HG03060 (cell line): ENCODE measurements around the gene WNT5B.

Experiments used
- ATAC-seq: cut with Tn5 transposase; IDR thresholded peaks from one replicate; pipeline ENCODE4 v1.9.1; 2021; ENCODE audit warnings: low read depth, moderate number of reproducible peaks; ENCODE audit not compliant: unreplicated experiment

Gene WNT5B

DNA sequence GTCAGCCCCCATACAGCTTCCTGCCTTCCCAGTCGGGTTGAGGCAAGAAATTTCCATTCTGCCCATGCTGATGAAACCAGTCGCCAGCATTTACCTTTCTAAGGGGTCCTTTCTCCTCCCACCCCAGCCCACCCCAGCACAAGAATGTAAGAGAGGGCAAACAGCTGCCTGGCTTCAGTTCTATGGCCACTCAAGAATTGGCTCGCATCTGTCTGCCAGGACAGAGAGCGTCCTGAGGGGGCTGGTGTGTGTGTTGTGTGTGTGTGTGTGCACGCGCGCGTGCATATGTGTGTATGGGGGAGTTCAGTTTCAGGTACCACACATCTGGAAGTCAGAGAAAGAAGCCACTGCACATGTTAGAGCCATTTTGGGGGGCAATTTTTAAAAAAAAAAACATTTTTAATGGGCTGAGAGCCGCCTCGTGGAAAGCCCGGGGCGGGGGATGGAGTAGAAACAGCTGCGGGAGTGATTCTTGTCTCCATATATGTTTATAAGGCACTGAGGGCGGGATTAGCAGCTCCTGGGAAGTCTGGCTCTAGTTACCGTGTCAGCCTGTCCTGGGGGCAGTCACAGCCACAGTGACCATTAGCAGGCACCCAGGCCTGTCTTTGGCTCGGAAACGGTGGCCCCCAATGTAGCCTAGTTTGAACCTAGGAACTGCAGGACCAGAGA, at the start of gene WNT5B:
Gene WNT5B, plus strand, starts transcription at position 566 of the 672 bp plus-strand sequence. CDS start 2,124 bp downstream, outside the sequence.
- ATAC-seq = no peak

DNA sequence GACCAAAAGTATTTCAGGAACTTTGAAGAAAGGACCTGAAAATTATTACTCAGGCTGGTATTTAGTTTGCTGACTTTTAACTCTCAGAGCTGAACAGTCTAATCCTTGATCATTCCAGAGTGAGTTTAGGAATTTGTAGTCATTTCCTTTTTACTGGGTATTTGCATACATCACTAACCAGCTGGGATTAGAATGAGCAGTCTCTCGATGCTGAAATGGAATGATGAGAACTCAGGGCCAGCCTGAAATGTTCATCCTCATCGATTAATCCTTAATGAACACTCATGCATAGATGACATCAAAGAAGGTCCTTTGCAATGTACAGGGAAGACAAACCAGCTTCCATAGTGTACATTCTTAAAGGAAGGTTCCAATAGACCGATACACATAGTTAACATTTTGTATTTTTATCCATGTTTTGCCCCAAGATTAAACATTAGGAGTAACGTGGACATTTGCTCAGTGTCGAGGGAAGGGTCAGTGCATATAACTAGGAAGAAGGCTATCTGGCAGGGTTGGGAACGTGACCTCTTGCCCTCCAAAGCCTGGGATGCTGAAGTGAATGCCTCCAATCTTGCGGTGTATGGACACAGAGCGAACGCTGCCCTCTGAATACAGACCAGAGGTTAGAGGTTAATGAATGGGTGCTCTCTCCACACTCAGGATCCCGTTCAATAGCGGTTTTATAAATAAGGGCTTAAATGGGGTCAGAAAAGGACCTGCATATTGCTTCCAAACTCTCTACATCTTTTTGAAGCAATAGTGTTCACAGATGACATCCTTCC, 49.2 kb upstream of the WNT5B start:
- ATAC-seq = no peak

DNA sequence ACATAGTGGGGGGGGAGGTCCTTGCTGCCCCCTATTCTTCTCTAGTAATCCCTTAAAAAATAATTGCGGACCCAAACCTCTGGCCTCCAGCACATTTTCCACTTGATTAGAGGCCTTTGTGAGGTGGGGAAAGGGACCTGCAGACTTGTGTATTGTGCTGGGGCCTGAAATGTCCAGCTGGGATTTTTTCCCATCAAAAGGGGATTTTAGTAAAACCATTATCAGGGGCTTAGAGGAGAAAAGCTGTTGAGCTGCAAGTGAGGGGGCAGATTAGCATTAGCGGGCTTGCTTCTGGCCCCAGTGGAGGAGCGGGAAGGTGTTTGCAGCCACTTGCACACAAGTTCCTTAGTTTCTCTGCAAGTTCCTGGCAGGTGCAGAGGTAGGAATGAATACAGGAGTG, 48.5 kb upstream of the WNT5B start:
- no peak for ATAC-seq

DNA sequence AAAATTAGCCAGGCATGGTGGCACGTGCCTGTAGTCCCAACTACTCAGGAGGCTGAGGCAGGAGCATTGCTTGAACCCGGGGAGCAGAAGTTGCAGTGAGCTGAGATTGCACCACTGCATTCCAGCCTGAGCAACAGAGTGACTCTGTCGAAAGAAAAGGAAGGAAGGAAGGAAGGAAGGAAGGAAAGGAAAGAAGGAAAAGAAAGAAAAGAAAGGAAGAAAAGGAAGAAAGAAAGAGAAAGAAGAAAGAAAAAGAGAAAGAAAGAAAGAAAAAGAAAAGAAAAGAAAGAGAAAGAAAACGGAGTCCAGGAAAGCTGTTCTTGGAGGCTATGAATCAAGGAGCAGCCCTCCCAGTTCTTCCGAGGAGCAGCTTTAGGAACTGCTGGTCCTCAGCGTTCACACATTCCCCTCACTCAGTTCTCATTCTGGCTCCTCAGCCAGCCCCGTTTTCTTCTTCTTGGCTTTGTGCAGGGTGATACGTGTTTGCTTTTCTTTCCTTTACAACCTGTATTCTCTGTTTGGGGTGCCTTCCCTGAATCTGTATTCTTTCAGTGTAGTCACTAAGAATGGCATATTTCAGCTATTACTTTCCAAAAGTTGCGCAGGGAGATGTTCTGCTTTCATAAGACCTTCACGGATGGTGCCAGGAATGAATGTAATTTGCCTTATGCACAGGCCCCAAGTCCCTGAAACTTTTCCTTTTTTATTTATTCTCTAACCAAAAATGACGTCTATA, 46.9 kb upstream of the WNT5B start:
- ATAC-seq = no peak

DNA sequence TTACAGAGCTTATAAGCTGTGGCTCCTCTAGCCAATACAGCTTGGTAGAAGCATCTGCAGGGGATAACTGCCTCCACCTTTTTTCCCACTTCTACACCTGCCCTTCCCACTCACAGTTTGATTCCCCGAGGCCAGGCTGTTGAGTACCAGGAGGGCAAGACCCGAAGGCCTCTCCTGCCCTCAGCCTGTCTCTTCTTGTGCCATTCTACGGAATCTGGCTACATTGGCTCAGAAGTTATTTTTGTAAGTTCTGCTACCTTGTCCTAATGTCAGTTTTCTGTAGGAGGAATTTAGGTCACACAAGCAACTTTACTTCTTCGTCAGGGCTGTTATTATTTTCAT, 46.4 kb upstream of the WNT5B start:
- ATAC-seq = no peak

DNA sequence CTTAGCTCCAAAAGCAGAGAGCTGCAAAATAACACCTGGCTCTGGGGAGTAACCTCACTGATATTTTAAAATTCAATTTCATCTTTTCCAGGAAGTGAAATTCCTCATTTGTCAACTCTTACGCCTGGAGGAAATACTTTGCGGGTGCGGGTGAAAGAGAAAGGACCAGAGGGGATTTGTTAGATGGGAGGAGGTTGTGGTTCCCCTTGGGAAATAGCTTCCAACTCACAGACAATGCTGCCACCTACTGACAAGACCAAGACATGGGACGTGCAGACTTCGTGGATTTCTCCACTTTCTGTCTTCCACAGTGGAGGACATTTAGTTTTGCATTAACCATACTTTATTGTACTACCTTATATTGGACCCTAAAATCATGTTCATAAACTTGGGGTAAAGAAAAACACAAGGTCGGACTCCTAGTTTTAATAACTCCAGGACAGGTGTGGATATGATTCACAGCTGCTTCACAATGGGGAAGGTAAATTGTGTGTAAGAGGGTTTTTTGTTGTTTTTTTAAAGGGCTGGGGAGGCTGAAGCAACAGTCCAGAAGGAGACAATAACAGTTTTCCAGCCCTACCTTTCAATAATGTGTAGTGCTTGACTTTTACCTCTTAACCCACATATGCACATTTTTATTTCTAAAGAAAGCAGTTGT, 45.5 kb upstream of the WNT5B start:
- no peak for ATAC-seq

DNA sequence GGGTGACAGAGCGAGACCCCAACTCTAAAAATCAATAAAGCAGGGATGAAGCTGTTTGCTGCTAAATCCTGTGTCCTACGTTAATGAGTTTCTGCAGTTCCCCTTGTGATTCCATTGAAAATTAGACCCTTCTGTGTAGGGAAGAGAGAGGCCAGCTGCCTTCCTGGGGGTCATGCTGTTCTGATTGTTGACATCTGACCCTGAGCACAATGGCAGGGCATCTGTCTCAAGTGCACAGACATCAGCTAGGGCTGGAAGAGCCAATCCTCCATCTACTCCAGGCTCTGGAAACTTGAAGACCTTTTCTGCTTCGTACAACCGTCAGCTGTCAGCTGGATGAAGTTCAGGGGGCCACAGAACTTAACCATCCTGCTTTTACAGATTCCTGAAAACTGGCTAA, 44.7 kb upstream of the WNT5B start:
- ATAC-seq = no peak

DNA sequence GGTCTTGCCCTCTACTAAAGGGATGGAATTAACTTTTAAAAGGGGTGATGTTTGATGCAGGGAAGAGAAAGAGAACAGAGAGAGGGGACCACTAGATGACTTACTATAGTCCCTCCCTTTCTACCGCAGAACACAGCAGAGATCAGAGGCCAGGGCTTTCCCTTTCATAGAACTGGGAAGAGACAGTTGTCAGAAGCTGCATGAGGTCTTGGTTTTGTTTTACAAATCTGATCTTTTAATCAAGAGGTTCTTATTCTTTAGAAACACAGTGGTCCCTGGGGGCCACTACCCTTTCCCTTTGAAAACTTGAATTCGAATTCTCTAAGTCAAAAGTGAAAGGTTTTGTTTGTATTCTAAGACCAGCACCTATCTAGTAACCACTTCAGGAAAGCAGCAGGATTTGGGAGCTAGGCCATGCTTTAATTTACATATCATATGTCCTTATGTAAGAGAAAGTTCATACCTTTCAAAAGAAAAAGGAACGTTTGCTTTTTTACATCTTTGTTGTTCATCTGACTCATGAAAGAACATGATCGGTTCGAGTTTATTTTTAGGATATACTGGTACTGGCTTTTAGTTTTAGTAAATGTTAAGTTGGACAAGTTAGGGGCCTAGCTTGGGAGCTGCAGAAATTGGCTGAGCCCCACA, 41.0 kb upstream of the WNT5B start:
- no peak for ATAC-seq

DNA sequence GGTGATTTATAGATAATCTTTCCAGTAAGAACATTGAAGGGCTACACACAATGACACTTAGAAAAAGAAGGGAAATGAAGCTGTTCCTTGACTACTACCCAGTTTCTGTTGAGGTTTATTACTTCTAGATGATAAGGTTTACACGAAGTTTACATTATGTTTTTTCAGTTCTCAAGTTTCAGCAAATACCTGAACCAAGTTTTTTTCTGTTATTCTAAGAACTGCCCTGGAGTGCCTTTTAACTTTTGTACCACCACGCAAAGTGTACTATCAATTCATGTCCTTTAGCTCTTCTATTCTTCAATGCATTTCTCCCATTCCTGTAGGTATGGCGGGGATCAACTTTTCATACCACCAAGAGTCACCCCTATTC, 40.5 kb upstream of the WNT5B start:
- no peak for ATAC-seq

DNA sequence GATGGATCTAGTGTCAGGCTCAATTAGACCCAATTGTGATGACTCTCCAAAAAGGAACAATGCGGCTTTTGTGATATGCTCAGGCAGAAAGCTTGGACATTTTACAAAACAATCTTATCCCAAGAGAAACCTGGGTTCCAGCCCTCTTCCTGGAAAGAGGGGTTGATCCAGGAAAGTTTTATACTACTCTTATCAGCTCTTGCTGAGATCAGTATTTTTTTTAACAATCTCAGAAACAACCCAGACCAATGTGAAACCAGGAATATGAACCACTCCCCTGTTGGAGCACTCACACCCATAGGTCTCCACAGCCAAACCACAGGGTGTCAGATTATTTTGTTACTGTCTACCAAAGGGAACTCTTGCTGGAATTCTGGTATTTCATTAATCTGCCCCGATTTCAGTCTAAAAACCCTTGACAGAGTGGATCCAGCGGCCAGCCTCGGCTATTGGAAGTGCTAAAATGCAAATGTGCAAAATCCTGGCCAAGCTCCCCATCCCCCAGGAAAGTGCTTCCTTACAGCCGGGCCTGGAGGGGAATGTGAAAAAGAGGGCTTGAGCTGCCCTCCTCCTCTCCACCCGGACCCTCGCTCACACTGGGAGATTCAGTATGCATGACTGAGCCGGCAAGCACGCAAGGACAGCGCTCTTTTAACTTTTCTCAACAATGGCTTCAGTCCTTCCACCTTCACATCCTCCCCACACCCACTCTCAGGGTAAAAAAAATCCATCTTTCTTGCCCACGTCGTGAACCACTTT, 38.6 kb upstream of the WNT5B start:
- ATAC-seq = no peak

DNA sequence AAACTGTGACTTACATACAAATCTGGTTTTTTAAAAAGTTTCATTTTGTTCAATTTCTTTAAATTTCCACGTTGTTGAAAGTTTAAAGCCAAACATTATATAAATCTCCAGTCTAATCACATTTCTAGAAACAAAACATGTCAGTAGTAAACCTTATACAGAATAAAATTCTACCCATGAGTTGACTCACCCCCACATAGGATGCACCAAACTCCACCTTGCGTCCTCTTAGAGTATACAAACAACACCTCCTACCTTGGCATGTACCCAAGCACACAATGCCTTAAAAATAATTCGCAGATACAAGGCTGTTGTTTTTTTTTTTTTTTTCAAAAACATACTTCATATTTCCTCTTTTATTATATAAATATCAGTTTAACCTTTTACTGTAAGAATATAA, 38.0 kb upstream of the WNT5B start:
- ATAC-seq = no peak

DNA sequence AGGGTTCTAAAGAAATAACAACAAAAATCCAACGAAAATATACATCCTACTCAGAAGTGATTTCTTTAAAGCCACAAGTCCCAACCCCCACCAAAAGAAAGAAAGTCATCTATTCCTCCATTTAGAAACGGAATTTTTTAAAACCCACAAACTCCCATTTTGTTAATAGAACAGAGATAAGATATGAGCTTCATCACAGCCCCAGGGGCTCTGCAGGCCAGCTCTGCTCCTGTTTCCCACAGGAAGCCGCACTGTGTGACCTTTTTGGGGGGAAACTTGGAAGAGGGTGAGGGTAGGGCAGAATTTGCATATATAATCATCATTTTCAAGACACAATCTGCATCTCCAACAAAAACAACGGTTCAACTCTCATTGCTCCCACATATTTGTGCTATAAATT, 37.5 kb upstream of the WNT5B start:
- no peak for ATAC-seq

DNA sequence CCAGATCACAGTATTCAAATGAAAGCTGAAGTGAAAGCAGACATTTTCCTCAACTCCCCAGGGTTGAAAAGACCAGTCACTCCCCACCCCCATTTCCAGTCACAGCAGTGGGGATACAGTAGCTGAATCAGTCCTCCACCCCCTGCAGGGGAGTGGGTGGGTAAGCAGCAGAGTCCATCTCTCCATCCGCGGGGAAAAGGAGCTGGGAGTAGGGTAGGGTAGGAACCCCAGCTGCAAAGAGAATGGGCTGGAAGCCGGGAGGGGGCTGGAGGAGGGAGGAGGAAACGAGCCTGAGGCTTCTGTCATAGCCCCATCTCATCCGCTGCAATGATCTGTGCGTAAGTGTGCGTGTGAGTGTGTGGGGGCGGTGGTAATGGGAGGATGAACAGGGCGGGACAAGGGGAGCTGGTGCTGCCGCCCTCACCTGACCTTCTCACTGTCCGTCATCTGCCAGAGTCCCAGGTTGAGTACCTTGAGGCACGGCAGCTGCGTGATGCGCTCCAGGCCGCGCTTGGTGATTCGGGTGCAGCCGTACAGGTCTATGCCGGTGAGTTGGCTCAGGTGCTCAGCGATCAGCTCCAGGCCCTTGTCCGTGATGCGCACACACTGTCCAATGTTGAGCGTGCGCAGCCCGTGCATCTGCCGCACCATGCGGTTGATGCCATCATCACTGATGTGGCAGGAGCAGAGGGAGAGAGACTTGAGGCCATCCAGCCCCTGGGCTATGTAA, 36.4 kb upstream of the WNT5B start:
- ATAC-seq = no peak

DNA sequence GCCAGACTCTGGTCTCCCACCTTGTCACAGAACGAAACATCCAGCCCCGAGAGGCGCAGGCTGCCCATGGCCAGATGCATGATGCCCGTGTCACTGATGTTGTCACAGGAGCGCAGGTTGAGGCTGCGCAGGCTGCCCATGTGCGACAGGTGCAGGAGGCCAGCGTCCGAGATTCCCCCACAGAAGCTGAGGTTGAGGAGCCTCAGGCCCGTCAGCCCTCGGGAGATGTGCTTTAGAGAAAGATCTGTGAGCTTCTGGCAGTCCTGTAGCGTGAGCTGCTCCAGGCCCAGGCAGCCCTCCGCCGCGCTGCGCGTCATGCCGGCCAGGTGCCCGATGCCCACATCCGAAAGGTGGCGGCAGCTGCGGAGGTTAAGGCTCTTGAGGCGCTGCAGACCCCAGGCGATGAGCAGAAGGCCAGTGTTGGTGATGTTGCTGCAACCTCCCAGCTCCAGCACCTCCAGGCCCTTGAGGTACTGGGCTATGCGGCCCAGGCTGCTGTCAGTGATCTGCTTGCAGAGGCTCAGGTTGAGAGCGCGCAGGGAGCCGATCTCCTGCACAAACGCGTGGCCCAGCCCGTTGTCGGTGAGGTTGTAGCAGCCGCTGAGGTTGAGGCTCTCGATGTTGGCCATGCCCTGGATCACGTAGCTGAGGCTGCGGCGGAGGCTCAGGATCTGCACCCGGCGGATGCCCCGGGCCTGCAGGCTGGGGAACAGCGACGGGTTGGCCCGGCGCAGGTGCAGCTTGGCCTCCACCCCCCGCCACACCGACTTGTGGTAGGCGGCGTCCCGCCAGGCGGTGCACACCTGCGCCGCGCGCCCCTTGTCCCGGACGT, 35.6 kb upstream of the WNT5B start:
- ATAC-seq = no peak

DNA sequence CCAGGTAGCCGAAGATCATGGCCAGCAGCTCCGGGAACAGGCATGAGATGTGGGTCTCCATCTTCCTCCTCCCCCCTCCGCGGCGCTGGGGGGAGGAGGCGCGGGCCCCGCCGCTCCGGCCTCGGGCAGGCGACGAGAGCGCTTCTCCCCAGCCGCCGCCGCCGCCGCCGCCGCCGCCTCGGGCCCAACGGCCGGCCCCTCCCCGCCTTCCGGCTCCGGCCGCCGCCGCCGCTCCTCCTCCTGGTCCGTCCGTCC, 35.1 kb upstream of the WNT5B start:
- ATAC-seq = peak; percentile 6

DNA sequence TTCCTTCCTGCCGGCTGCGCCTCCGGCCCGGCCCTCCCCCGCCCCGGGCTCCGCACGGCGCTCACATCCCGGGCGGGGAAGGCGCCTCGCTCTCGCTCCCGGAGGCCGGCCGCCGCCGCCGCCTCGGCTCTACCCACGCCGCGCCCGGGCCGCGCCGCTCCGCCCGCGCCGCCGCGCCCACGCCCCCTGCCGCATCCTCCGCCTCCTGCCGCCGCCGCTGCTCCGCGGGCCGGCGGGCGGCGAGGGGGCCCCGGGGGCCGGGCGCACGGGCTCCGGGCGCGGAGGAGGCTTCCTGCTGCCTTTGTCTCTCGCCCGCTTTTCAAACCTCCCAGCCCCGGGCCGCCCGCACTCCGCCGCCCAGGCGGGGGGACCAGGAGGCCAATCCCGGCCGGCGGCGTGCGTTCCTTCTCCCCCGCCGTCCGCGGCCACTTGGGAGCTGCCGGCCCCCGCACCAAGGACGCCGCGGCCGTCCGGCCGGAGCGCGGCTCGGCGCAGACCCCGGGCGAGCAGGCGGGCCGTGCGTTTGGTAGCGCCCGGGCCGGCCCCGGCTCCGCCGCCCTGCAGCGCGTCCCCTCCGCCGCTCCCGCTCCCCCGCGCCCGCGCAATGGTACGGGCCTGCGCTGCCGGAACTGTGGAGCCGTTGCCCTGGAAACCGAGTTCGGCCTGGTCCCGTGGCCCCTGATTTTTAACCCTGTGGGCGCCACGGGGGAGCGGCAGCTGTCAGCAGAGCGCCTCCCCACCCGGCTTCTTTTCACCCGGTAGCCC, 34.6 kb upstream of the WNT5B start, which contains the start of gene FBXL14:
Gene FBXL14, minus strand, starts transcription at position 321 of the 765 bp plus-strand sequence. CDS start 515 bp downstream, outside the sequence.
- peak; percentile 49 for ATAC-seq

DNA sequence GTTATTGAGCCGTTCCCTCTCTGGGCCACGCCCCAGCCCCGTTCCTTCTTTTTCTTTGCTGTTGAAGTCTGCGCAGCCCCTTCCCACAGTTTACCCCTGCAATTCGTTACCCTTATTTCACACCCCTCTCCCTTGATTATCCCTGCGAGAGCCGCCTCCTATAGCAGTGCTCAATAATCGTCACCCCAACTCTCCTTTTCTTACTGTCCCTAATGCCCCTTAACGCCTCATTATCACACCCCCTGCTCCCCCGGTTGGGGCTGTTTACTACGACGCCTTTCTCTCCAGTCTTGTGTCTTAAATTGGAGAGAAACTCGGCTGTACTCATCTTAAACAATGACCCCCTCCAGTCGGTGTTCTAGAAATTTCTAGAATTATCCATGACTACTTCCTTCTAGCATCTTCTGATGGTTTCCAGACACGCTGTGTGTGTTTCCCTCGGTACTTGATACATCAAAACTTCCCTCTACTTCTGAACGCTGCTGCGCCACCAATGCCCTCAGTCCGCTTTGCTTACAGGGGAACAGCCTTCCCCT, 33.9 kb upstream of the WNT5B start:
- no peak for ATAC-seq
